Smooth muscle cell (in vitro differentiated cells): ENCODE data around the gene POLE. TPM values are rescaled to one million over a fixed set of nuclear protein-coding genes. Genes with fewer than 3 reads are reported as not detected.

Experiments used
- DNase-seq: peaks from one replicate; lab custom pipeline; 2025; ENCODE audit not compliant: unreplicated experiment; lab: John Stamatoyannopoulos, UW
- H2AFZ ChIP-seq: fragments of 200-600 bp; sonication (generic); 2 replicates; pipeline ENCODE4 v1.6.0; 2016; ENCODE audit warnings: antibody characterized with exemption, low read depth, mild to moderate bottlenecking
- H3F3A ChIP-seq: fragments of 200-600 bp; sonication (generic); 2 replicates; pipeline ENCODE4 v1.6.0; 2017; ENCODE audit warnings: antibody characterized with exemption, low read depth
- H3K27ac ChIP-seq: fragments of 200-600 bp; sonication (generic); 2 replicates; pipeline ENCODE4 v1.5.1; 2016; ENCODE audit warnings: low read depth, mild to moderate bottlenecking
- H3K27me3 ChIP-seq: fragments of 200-600 bp; sonication (generic); 2 replicates; pipeline ENCODE4 v1.6.1; 2016; ENCODE audit warnings: low read depth, mild to moderate bottlenecking
- H3K36me3 ChIP-seq: fragments of 200-600 bp; sonication (generic); 2 replicates; pipeline ENCODE4 v1.5.1; 2016; ENCODE audit warnings: low read depth
- H3K4me1 ChIP-seq: fragments of 200-600 bp; sonication (generic); 2 replicates; pipeline ENCODE4 v1.5.1; 2016; ENCODE audit warnings: low read depth
- H3K4me2 ChIP-seq: fragments of 200-600 bp; sonication (generic); 2 replicates; pipeline ENCODE4 v1.6.0; 2016; ENCODE audit warnings: mild to moderate bottlenecking
- H3K4me3 ChIP-seq: fragments of 200-600 bp; sonication (generic); 2 replicates; pipeline ENCODE4 v1.5.1; 2016; ENCODE audit warnings: mild to moderate bottlenecking
- H3K79me2 ChIP-seq: fragments of 200-600 bp; sonication (generic); 2 replicates; pipeline ENCODE4 v1.6.0; 2016; ENCODE audit warnings: low read depth, mild to moderate bottlenecking
- H3K9ac ChIP-seq: fragments of 200-600 bp; sonication (generic); 2 replicates; pipeline ENCODE4 v1.6.0; 2016; ENCODE audit warnings: low read depth
- H3K9me3 ChIP-seq: fragments of 200-600 bp; sonication (generic); replicated peaks from 2 replicates; pipeline ENCODE4 v1.5.1; 2016; ENCODE audit warnings: low read depth
- H4K20me1 ChIP-seq: fragments of 200-600 bp; sonication (generic); 2 replicates; pipeline ENCODE4 v1.6.0; 2016; ENCODE audit warnings: low read depth
- CTCF ChIP-seq: fragments of 200-600 bp; sonication (generic); IDR thresholded peaks from 2 replicates; pipeline ENCODE4 v1.5.1; 2017; ENCODE audit warnings: borderline replicate concordance, mild to moderate bottlenecking, antibody characterized with exemption; ENCODE audit not compliant: insufficient read depth, poor library complexity, severe bottlenecking
- WGBS: methylation state at CpG from one replicate; pipeline ENCODE4 v1.1.7; 2016; ENCODE audit warnings: low lambda C conversion rate; 5-methylcytosine and 5-hydroxymethylcytosine counted together
- polyA plus RNA-seq: library from polyadenylated mRNA; unstranded; fragments of >200 nt; fragmentation: Nextera tagmentation; extraction: Ambion mirVana; gene quantifications from 2 replicates; pipeline ENCODE4 v1.2.1, GENCODE V29; 2016
- total RNA-seq: library from RNA; depleted of rRNA; stranded (reverse); fragments of >200 nt; gene quantifications from 2 replicates; pipeline ENCODE4 v1.2.3, GENCODE V29; 2014

POLE gene
- total and polyA plus RNA-seq, 2 experiments from 2014 or later: 8.5 to 11.5 TPM

GRCh38 chr12:132621657-132622435 is 65.3 kb downstream of the POLE start:
- H3K27ac ChIP-seq: no peak overlapping the region
- H3K27me3 ChIP-seq: peaks cover 35% of the 10 kb centered on the region
- DNase-seq: no peak
- H3K36me3 ChIP-seq: no peaks in the 10 kb centered on the region
- H3K4me2 ChIP-seq: no peak overlapping the region
- peaks cover 3% of the 10 kb centered on the region for H3K4me1 ChIP-seq
- H3F3A ChIP-seq: peaks cover 4% of the 10 kb centered on the region
- 92% methylated on average over 20 of the region's 21 CpGs for WGBS
- H2AFZ ChIP-seq: no peak overlapping the region
- H3K4me3 ChIP-seq: no peak overlapping the region
- H3K79me2 ChIP-seq: no peaks in the 10 kb centered on the region
- TF ChIP-seq CTCF: no peak
- H4K20me1 ChIP-seq: peaks cover 3% of the 10 kb centered on the region
- H3K9ac ChIP-seq: no peak overlapping the region
- peaks cover 6% of the 10 kb centered on the region for H3K9me3 ChIP-seq

GRCh38 chr12:132620899-132621656 is 66.1 kb downstream of the POLE start:
- H3K27me3 ChIP-seq: peaks cover 43% of the 10 kb centered on the region
- H3K79me2 ChIP-seq: no peaks in the 10 kb centered on the region
- no peaks in the 10 kb centered on the region for H3K36me3 ChIP-seq
- H3K4me1 ChIP-seq: peaks cover 3% of the 10 kb centered on the region
- H3F3A ChIP-seq: peaks cover 4% of the 10 kb centered on the region
- peaks cover 6% of the 10 kb centered on the region for H3K9me3 ChIP-seq
- 90% methylated on average over 20 of the region's 28 CpGs for WGBS
- DNase-seq: no peak
- no peak overlapping the region for H3K9ac ChIP-seq
- H3K4me3 ChIP-seq: no peak overlapping the region
- no peak overlapping the region for H3K4me2 ChIP-seq
- H3K27ac ChIP-seq: no peak overlapping the region
- no peak for TF ChIP-seq CTCF
- H4K20me1 ChIP-seq: peaks cover 3% of the 10 kb centered on the region
- H2AFZ ChIP-seq: no peak overlapping the region

GRCh38 chr12:132620113-132620898 is 66.8 kb downstream of the POLE start:
- H3K4me3 ChIP-seq: no peak overlapping the region
- 82% methylated on average over 27 of the region's 29 CpGs for WGBS
- peaks cover 50% of the 10 kb centered on the region for H3K27me3 ChIP-seq
- no peaks in the 10 kb centered on the region for H3K36me3 ChIP-seq
- H3K4me2 ChIP-seq: no peak overlapping the region
- H3K4me1 ChIP-seq: peaks cover 3% of the 10 kb centered on the region
- no peak overlapping the region for H3K9ac ChIP-seq
- H3K79me2 ChIP-seq: no peaks in the 10 kb centered on the region
- TF ChIP-seq CTCF: no peak
- H4K20me1 ChIP-seq: peaks cover 3% of the 10 kb centered on the region
- peaks cover 4% of the 10 kb centered on the region for H3F3A ChIP-seq
- H2AFZ ChIP-seq: no peak overlapping the region
- H3K27ac ChIP-seq: no peak overlapping the region
- peaks cover 6% of the 10 kb centered on the region for H3K9me3 ChIP-seq
- no peak for DNase-seq
